ENCODE measurements around the gene VWDE.

Gene VWDE

DNA sequence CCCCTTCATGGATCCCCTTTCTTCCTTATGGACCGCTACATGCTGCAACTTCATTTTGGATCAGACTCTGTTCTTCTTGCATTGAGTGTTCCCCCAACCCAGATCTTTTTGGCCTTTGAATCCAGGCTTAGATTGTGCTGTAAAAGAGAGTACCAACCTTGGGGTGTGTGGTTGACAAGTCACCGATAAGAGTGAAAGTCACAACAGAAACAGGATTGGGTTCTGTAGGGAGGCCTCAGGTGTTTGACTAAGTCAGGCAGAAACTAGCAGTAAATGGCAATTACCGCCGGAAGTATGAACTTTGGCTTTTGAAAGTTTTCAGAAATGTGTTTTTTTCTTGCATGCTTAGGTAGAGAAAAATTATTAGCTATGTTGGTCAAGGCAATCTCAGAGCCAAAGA is 103.2 kb downstream of the VWDE start:
- WGBS = 67% methylated on average over 4 of the region's 4 CpGs
- no peak overlapping the region for H3K9ac ChIP-seq (ENCODE audit: low read length)
- H4K91ac ChIP-seq (ENCODE audit: low read length) = no peak overlapping the region
- H3K4me2 ChIP-seq (ENCODE audit: low read length, poor library complexity, severe bottlenecking) = no peak overlapping the region
- no peak overlapping the region for H3K23ac ChIP-seq (ENCODE audit: low read length in 2 of 2)
- no peaks in the 10 kb centered on the region for H3K79me1 ChIP-seq (replicated peaks; ENCODE audit: low read length, poor library complexity, severe bottlenecking)
- H3K4ac ChIP-seq (ENCODE audit: low read depth in 1 of 2, low read length in 2 of 2) = no peak overlapping the region
- no peak overlapping the region for H2BK120ac ChIP-seq (ENCODE audit: low read depth, low read length)
- no peak overlapping the region for H3K4me3 ChIP-seq (ENCODE audit: insufficient read depth in 1 of 2, low read depth in 1 of 2, low read length in 2 of 2)
- no peaks in the 10 kb centered on the region for H3K36me3 ChIP-seq (ENCODE audit: control insufficient read depth in 1 of 2, insufficient read depth in 2 of 2, low read depth in 1 of 2, low read length in 2 of 2)
- no peaks in the 10 kb centered on the region for H3K27me3 ChIP-seq (ENCODE audit: control insufficient read depth in 1 of 2, insufficient read depth in 1 of 2, low read length in 2 of 2)
- no peak overlapping the region for H2AFZ ChIP-seq (ENCODE audit: low read depth, low read length)
- DNase-seq = no peak
- no peak overlapping the region for H3K14ac ChIP-seq (ENCODE audit: low read length in 2 of 2)
- H2AK5ac ChIP-seq (ENCODE audit: low read length, severe bottlenecking) = no peak overlapping the region
- H3K4me1 ChIP-seq (ENCODE audit: control insufficient read depth, insufficient read depth, low read depth, low read length) = peaks cover 2% of the 10 kb centered on the region
- H3K27ac ChIP-seq (ENCODE audit: low read length, poor library complexity, severe bottlenecking) = no peak overlapping the region
- H2BK5ac ChIP-seq (ENCODE audit: low read depth, low read length, poor library complexity, severe bottlenecking) = no peak overlapping the region
- no peak overlapping the region for H2BK15ac ChIP-seq (ENCODE audit: low read depth, poor library complexity, severe bottlenecking)
- H3K18ac ChIP-seq (ENCODE audit: low read depth in 1 of 2, low read length in 2 of 2) = no peak overlapping the region
- H4K8ac ChIP-seq (ENCODE audit: low read length) = no peak overlapping the region
- no peak overlapping the region for H2BK12ac ChIP-seq (ENCODE audit: low read length in 2 of 2)
- H3K9me3 ChIP-seq (ENCODE audit: control insufficient read depth, low read length) = no peaks in the 10 kb centered on the region

DNA sequence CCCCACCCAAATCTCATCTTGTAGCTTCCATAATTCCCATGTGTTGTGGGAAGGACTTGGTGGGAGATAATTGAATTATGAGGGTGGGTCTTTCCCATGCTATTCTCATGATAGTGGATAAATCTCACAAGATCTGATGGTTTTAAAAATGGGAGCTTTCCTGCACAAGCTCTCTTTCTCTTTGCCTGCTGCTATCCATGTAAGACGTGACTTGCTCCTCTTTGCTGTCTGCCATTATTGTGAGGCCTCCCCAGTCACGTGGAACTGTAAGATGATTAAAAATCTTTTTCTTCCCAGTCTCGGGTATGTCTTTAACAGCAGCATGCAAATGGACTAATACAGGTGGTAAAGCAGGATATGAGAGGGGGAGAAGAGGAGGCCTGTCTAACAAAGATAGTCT is 104.3 kb downstream of the VWDE start:
- H3K4me3 ChIP-seq (ENCODE audit: insufficient read depth in 1 of 2, low read depth in 1 of 2, low read length in 2 of 2) = no peak overlapping the region
- no peak overlapping the region for H4K91ac ChIP-seq (ENCODE audit: low read length)

DNA sequence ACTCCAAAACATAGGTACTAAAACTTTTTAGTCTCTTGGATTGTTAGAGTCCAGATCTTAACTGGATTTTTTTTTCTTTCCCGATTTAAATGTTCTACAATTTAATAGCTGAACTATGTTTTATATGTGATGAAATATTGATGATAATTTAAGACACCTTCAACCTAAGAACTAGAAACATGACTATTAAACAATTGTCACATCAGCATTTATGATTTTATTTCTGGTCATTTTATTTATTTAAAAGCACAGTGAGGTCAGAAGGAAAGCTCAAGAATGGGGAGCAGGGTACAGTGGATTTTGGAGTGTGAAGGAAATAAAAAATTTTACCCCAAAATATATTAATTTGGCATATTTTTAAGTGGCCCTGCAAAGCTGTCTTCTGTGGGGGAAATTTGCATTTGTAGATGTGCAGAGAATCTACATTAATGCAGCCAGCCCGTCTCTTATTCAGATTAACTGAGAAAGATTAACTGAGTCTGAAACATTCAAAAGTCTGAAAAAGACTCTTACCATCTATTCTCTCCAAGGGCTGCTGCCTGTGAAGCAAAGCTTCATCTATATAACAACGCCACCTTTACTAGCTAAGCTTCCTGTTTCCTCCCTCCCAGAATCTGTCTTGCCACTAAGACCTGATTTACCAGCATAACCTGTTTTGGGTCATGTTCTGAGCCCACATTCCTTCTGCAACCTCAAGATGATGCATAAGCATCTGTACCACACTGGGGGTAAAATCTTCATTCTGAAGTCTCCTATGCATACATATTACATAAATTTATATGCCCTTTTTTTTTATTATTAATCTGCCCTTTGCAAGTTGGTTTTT is 106.2 kb downstream of the VWDE start:
- H2BK120ac ChIP-seq (ENCODE audit: low read depth, low read length) = no peak overlapping the region
- H3K4me3 ChIP-seq (ENCODE audit: insufficient read depth in 1 of 2, low read depth in 1 of 2, low read length in 2 of 2) = no peak overlapping the region
- H3K14ac ChIP-seq (ENCODE audit: low read length in 2 of 2) = no peak overlapping the region
- no peak for DNase-seq
- no peak overlapping the region for H3K23ac ChIP-seq (ENCODE audit: low read length in 2 of 2)
- no peaks in the 10 kb centered on the region for H3K79me1 ChIP-seq (replicated peaks; ENCODE audit: low read length, poor library complexity, severe bottlenecking)
- no peak overlapping the region for H3K9ac ChIP-seq (ENCODE audit: low read length)
- H3K27ac ChIP-seq (ENCODE audit: low read length, poor library complexity, severe bottlenecking) = no peak overlapping the region
- no peaks in the 10 kb centered on the region for H3K9me3 ChIP-seq (ENCODE audit: control insufficient read depth, low read length)
- no peak overlapping the region for H3K4ac ChIP-seq (ENCODE audit: low read depth in 1 of 2, low read length in 2 of 2)
- no peak overlapping the region for H2AK5ac ChIP-seq (ENCODE audit: low read length, severe bottlenecking)
- no peak overlapping the region for H4K8ac ChIP-seq (ENCODE audit: low read length)
- no peaks in the 10 kb centered on the region for H3K27me3 ChIP-seq (ENCODE audit: control insufficient read depth in 1 of 2, insufficient read depth in 1 of 2, low read length in 2 of 2)
- H3K18ac ChIP-seq (ENCODE audit: low read depth in 1 of 2, low read length in 2 of 2) = no peak overlapping the region
- no peak overlapping the region for H2AFZ ChIP-seq (ENCODE audit: low read depth, low read length)
- no peaks in the 10 kb centered on the region for H3K36me3 ChIP-seq (ENCODE audit: control insufficient read depth in 1 of 2, insufficient read depth in 2 of 2, low read depth in 1 of 2, low read length in 2 of 2)
- no peak overlapping the region for H2BK5ac ChIP-seq (ENCODE audit: low read depth, low read length, poor library complexity, severe bottlenecking)
- peaks cover 2% of the 10 kb centered on the region for H3K4me1 ChIP-seq (ENCODE audit: control insufficient read depth, insufficient read depth, low read depth, low read length)
- H2BK15ac ChIP-seq (ENCODE audit: low read depth, poor library complexity, severe bottlenecking) = no peak overlapping the region
- no peak overlapping the region for H4K91ac ChIP-seq (ENCODE audit: low read length)
- no peak overlapping the region for H2BK12ac ChIP-seq (ENCODE audit: low read length in 2 of 2)
- no peak overlapping the region for H3K4me2 ChIP-seq (ENCODE audit: low read length, poor library complexity, severe bottlenecking)
- WGBS = 93% methylated on average over 2 of the region's 3 CpGs

More for the DNA sequence above, 104.3 kb downstream of the VWDE start:
- H2AK5ac ChIP-seq (ENCODE audit: low read length, severe bottlenecking) = no peak overlapping the region
- no peak overlapping the region for H3K23ac ChIP-seq (ENCODE audit: low read length in 2 of 2)
- DNase-seq = no peak
- no peak overlapping the region for H2BK12ac ChIP-seq (ENCODE audit: low read length in 2 of 2)
- H3K36me3 ChIP-seq (ENCODE audit: control insufficient read depth in 1 of 2, insufficient read depth in 2 of 2, low read depth in 1 of 2, low read length in 2 of 2) = no peaks in the 10 kb centered on the region
- no peaks in the 10 kb centered on the region for H3K27me3 ChIP-seq (ENCODE audit: control insufficient read depth in 1 of 2, insufficient read depth in 1 of 2, low read length in 2 of 2)
- H2BK15ac ChIP-seq (ENCODE audit: low read depth, poor library complexity, severe bottlenecking) = no peak overlapping the region
- H4K8ac ChIP-seq (ENCODE audit: low read length) = no peak overlapping the region
- peaks cover 2% of the 10 kb centered on the region for H3K4me1 ChIP-seq (ENCODE audit: control insufficient read depth, insufficient read depth, low read depth, low read length)
- H3K9ac ChIP-seq (ENCODE audit: low read length) = no peak overlapping the region
- H3K4ac ChIP-seq (ENCODE audit: low read depth in 1 of 2, low read length in 2 of 2) = no peak overlapping the region
- no peak overlapping the region for H3K27ac ChIP-seq (ENCODE audit: low read length, poor library complexity, severe bottlenecking)
- no peak overlapping the region for H3K4me2 ChIP-seq (ENCODE audit: low read length, poor library complexity, severe bottlenecking)
- no peak overlapping the region for H3K14ac ChIP-seq (ENCODE audit: low read length in 2 of 2)
- H3K9me3 ChIP-seq (ENCODE audit: control insufficient read depth, low read length) = no peaks in the 10 kb centered on the region
- H3K79me1 ChIP-seq (replicated peaks; ENCODE audit: low read length, poor library complexity, severe bottlenecking) = no peaks in the 10 kb centered on the region
- WGBS = 74% methylated on average over 3 of the region's 3 CpGs
- no peak overlapping the region for H2AFZ ChIP-seq (ENCODE audit: low read depth, low read length)
- H2BK5ac ChIP-seq (ENCODE audit: low read depth, low read length, poor library complexity, severe bottlenecking) = no peak overlapping the region
- H2BK120ac ChIP-seq (ENCODE audit: low read depth, low read length) = no peak overlapping the region
- no peak overlapping the region for H3K18ac ChIP-seq (ENCODE audit: low read depth in 1 of 2, low read length in 2 of 2)

DNA sequence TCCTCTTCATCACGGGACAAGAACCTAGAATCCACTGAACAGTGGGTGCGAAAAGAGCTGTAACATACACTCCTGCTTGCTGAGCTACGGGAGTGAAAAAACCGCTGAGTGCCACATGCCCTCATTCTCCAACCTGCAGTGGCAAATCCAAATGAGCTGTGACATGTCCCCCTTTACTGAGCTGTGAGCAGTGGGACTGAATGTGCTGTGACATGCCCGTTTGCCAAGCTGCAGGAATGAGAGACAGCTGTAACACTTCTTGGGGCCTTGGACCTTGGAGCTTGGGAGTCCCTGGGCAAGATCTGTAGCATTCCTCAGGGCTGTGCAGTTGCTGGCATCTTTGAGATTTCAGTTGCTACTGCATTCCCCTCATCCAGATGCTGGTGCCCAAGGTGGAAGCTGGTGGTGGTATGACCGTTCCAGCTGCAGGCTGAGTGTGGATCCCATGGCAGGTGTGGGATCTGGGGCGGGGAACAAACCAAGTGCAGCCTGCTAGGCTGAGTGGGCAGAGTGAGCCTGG is 107.6 kb downstream of the VWDE start:
- WGBS = 92% methylated on average over 7 of the region's 7 CpGs

More for the DNA sequence above, 107.6 kb downstream of the VWDE start:
- Histone ChIP-seq H3K27ac (ENCODE audit: low read length, poor library complexity, severe bottlenecking) (no peak overlapping the region), H2BK5ac (ENCODE audit: low read depth, low read length, poor library complexity, severe bottlenecking) (no peak overlapping the region), H3K4ac (ENCODE audit: low read depth in 1 of 2, low read length in 2 of 2) (no peak overlapping the region), H4K8ac (ENCODE audit: low read length) (no peak overlapping the region), H3K9ac (ENCODE audit: low read length) (no peak overlapping the region), H3K79me1 (replicated peaks; ENCODE audit: low read length, poor library complexity, severe bottlenecking) (no peaks in the 10 kb centered on the region), H2BK120ac (ENCODE audit: low read depth, low read length) (no peak overlapping the region), H3K9me3 (ENCODE audit: control insufficient read depth, low read length) (peaks cover 6% of the 10 kb centered on the region), H3K4me1 (ENCODE audit: control insufficient read depth, insufficient read depth, low read depth, low read length) (peaks cover 2% of the 10 kb centered on the region), H3K23ac (ENCODE audit: low read length in 2 of 2) (no peak overlapping the region), H4K91ac (ENCODE audit: low read length) (no peak overlapping the region), H3K14ac (ENCODE audit: low read length in 2 of 2) (no peak overlapping the region), H3K4me2 (ENCODE audit: low read length, poor library complexity, severe bottlenecking) (no peak overlapping the region), H2BK12ac (ENCODE audit: low read length in 2 of 2) (no peak overlapping the region), H2AK5ac (ENCODE audit: low read length, severe bottlenecking) (no peak overlapping the region), H2BK15ac (ENCODE audit: low read depth, poor library complexity, severe bottlenecking) (no peak overlapping the region), H3K36me3 (ENCODE audit: control insufficient read depth in 1 of 2, insufficient read depth in 2 of 2, low read depth in 1 of 2, low read length in 2 of 2) (no peaks in the 10 kb centered on the region), H3K27me3 (ENCODE audit: control insufficient read depth in 1 of 2, insufficient read depth in 1 of 2, low read length in 2 of 2) (no peaks in the 10 kb centered on the region), H3K4me3 (ENCODE audit: insufficient read depth in 1 of 2, low read depth in 1 of 2, low read length in 2 of 2) (no peak overlapping the region), H3K18ac (ENCODE audit: low read depth in 1 of 2, low read length in 2 of 2) (no peak overlapping the region), H2AFZ (ENCODE audit: low read depth, low read length) (no peak overlapping the region)
- no peak for DNase-seq
